ENCODE measurements around the gene GREM1.

DNA sequence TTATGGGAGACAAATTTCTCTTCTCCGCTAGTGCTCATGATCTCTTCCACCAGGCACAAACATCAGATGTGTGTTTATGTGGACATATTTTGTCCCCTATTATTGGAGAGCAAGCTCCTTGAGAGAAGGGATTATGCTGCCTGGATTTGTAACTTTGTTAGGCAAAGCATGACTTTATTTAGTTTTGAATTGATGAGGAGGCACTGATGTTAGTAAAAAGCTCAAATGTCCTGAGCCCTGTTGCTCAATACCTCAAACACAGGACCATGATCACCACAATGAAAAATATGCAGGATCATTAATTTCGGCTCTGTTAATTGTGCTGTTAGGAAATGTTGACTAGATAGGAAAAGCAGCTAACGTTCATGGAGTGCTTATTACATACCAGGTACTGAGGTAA, 47.2 kb upstream of the GREM1 start:
- TF ChIP-seq POLR2A (IDR thresholded peaks at IDR 0.05; ENCODE audit: low read depth, low read length) (no peak), POLR2AphosphoS5 (IDR thresholded peaks at IDR 0.05; ENCODE audit: low read depth, low read length) (no peak), TAF1 (IDR thresholded peaks at IDR 0.05; ENCODE audit: borderline replicate concordance, low read depth, low read length) (no peak)
